ENCODE measurements around the gene ALDH2. TPM values are rescaled to one million over a fixed set of nuclear protein-coding genes. Genes with fewer than 3 reads are reported as not detected.

ALDH2 gene
- total RNA-seq, 4 donors from 2014 or later, result 102 to 239 (median 162) TPM

DNA sequence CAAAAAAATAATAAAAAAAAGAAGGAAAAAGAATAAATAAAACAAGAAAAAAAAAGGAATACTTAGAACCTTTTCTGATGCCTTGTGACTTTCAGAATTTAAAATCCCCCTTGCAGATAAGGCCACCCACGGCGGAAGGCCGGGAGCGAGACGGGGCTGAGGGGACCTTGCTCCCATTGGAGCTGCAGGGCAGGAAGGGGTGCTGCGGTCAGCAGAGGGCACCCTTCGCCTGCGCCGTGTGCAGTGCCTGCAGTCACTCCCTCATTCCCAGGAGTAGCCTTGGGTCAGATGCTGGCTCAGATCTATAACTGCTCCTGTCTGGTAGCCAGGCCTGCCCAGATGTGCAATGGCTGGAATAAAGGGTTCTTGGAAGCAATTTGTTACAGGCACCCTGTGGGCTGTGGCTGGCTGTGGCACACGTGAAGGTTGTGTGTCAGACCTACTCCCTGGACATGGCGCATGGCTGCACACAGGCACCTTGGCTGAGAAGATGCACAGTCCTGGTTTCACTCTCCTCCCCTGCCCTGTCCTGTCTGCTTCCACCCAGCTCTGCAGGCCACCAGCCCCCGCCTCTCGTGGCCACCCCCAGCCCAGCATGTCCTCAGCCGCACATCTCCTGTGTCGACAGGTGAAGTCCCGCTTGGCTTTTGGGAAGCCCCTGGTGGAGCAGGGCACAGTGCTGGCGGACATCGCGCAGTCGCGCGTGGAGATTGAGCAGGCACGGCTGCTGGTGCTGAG is 13.4 kb upstream of the ALDH2 start:
- peak; percentile 75 for DNase-seq
- peak overlapping the region in 1 of 4 donors; percentile 6 for H3K27ac ChIP-seq
- 20 to 69% methylated on average over 3 to 23 of the region's 23 CpGs for WGBS, 2 donors (ENCODE audit: low coverage in 1 of 2)
- in situ Hi-C loops (cut with MboI; ENCODE audit: low pct_ligation_motif_present in 1 of 4, low pct_unique_long_range_greater_than_20kb in 1 of 4, low sequenced_read_pairs in 3 of 4), result loop anchor here in 3 of 4 donors (10.0 kb wide), 1 partner anchor 51 kb away; no protein-coding TSS in a partner anchor
- no peak overlapping the region for H3K4me3 ChIP-seq
- H3K36me3 ChIP-seq, result no peaks in the 10 kb centered on the region
- H3K4me1 ChIP-seq, result peaks cover 0 to 16% (median 7%) of the 10 kb centered on the region in 4 donors
- intact Hi-C loops (cut with DNase I; ENCODE audit: low total_unique reads), result loop anchor here (5.0 kb wide), 1 partner anchor 59 kb away; no protein-coding TSS in a partner anchor
- no peaks in the 10 kb centered on the region for H3K27me3 ChIP-seq
- H3K9me3 ChIP-seq, result no peaks in the 10 kb centered on the region
- peak in 2 of 3 donors; percentile 25 to 32 for TF ChIP-seq POLR2AphosphoS5 (IDR thresholded peaks at IDR 0.05)
- no peak for TF ChIP-seq EP300 (IDR thresholded peaks at IDR 0.05; ENCODE audit: low read depth)
- no peak for TF ChIP-seq POLR2A (IDR thresholded peaks at IDR 0.05)
- TF ChIP-seq, protein P1, sequence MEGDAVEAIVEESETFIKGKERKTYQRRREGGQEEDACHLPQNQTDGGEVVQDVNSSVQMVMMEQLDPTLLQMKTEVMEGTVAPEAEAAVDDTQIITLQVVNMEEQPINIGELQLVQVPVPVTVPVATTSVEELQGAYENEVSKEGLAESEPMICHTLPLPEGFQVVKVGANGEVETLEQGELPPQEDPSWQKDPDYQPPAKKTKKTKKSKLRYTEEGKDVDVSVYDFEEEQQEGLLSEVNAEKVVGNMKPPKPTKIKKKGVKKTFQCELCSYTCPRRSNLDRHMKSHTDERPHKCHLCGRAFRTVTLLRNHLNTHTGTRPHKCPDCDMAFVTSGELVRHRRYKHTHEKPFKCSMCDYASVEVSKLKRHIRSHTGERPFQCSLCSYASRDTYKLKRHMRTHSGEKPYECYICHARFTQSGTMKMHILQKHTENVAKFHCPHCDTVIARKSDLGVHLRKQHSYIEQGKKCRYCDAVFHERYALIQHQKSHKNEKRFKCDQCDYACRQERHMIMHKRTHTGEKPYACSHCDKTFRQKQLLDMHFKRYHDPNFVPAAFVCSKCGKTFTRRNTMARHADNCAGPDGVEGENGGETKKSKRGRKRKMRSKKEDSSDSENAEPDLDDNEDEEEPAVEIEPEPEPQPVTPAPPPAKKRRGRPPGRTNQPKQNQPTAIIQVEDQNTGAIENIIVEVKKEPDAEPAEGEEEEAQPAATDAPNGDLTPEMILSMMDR (IDR thresholded peaks at IDR 0.05), result peak; percentile 69 to 84 (median 80)

DNA sequence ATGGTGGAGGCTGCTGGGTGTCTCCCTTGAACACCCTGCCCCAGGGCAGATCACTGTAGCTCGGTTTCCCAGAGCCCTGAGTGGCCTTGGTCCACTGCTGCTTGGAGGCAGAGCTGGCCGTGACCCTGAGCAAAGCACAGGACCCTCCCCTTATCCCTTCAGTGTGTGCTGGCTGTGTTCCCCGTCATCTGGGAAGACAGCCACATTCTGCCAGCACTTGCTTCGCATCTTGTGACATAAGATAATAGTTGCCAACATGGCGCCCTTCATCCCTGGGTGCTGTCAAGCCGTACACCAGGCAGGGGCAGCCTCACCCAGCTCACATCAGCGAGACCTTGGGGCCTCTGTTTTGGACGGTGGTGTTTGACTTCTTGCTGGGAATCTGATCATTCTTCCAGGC is 12.1 kb upstream of the ALDH2 start:
- 83 to 95% methylated on average over 5 to 8 of the region's 8 CpGs for WGBS, 2 donors (ENCODE audit: low coverage in 1 of 2)
- no peaks in the 10 kb centered on the region for H3K9me3 ChIP-seq
- H3K36me3 ChIP-seq, result no peaks in the 10 kb centered on the region
- no peak overlapping the region for H3K27ac ChIP-seq
- H3K4me3 ChIP-seq, result no peak overlapping the region
- peaks cover 0 to 16% (median 7%) of the 10 kb centered on the region in 4 donors for H3K4me1 ChIP-seq
- H3K27me3 ChIP-seq, result no peaks in the 10 kb centered on the region
- intact Hi-C loops (cut with DNase I; ENCODE audit: low total_unique reads), result loop anchor here (5.0 kb wide), 1 partner anchor 58 kb away; no protein-coding TSS in a partner anchor
- TF ChIP-seq POLR2A (IDR thresholded peaks at IDR 0.05), result no peak
- TF ChIP-seq POLR2AphosphoS5 (IDR thresholded peaks at IDR 0.05), result no peak
- TF ChIP-seq, protein P1 (IDR thresholded peaks at IDR 0.05), result no peak
- TF ChIP-seq EP300 (IDR thresholded peaks at IDR 0.05; ENCODE audit: low read depth), result no peak
- DNase-seq, result no peak
- in situ Hi-C loops (cut with MboI; ENCODE audit: low pct_ligation_motif_present in 1 of 4, low pct_unique_long_range_greater_than_20kb in 1 of 4, low sequenced_read_pairs in 3 of 4), result loop anchor here in 3 of 4 donors (10.0 kb wide), 1 partner anchor 50 kb away; no protein-coding TSS in a partner anchor

DNA sequence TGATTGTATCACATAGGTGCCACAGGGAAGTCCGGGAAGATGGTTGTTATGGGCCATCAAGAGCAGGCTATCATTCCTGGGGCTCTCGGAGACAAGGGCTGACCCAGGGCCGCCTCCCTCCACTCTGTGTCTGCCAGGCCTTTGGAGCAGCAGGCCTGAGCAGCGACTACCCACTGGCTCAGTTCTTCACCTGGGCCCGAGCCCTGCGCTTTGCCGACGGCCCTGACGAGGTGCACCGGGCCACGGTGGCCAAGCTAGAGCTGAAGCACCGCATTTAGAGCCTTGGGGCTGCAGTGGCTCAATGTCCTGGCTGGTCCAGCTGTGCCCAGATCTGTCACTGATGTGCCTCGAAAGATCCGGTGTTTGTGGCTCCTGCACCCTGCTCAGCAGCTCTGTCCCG is 10.5 kb upstream of the ALDH2 start:
- intact Hi-C loops (cut with DNase I; ENCODE audit: low total_unique reads) (no loop called here), in situ Hi-C loops (cut with MboI; ENCODE audit: low pct_ligation_motif_present in 1 of 4, low pct_unique_long_range_greater_than_20kb in 1 of 4, low sequenced_read_pairs in 3 of 4) (loop anchor here in 3 of 4 donors (10.0 kb wide), 1 partner anchor 49 kb away; no protein-coding TSS in a partner anchor)
- DNase-seq, result no peak
- Histone ChIP-seq H3K27me3 (no peaks in the 10 kb centered on the region), H3K4me1 (peaks cover 0 to 16% (median 7%) of the 10 kb centered on the region in 4 donors), H3K27ac (no peak overlapping the region), H3K36me3 (no peaks in the 10 kb centered on the region), H3K4me3 (no peak overlapping the region), H3K9me3 (no peaks in the 10 kb centered on the region)
- TF ChIP-seq EP300 (IDR thresholded peaks at IDR 0.05; ENCODE audit: low read depth) (no peak), POLR2AphosphoS5 (IDR thresholded peaks at IDR 0.05) (no peak), POLR2A (IDR thresholded peaks at IDR 0.05) (no peak)
- TF ChIP-seq, protein P1 (IDR thresholded peaks at IDR 0.05), result no peak
- 95% methylated on average over 13 of the region's 15 CpGs; no CpG with 5 or more reads in 1 of the 2 donors for WGBS, 2 donors (ENCODE audit: low coverage in 1 of 2)

DNA sequence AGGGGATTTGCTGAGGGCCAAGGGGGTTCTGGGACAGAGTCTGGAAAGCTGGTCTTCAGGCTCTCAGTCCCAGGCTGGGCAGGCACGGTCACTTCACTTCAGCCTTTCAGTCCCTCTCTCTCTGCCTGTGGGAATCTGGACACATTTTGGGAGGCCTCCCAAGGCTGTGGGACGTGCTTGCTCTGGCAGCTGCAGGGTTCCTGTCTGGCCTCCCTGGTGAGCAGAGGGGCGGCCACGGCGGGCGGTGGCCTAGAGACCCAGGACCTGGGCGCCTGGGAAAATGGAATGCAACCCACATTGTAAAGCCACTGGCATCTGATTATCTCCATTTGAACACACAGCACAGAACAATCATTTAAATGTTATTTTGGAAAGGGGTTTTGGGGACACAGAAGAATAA is 10.1 kb upstream of the ALDH2 start:
- H3K36me3 ChIP-seq, result no peaks in the 10 kb centered on the region
- no peak for DNase-seq
- no peak overlapping the region for H3K4me3 ChIP-seq
- intact Hi-C loops (cut with DNase I; ENCODE audit: low total_unique reads) (no loop called here), in situ Hi-C loops (cut with MboI; ENCODE audit: low pct_ligation_motif_present in 1 of 4, low pct_unique_long_range_greater_than_20kb in 1 of 4, low sequenced_read_pairs in 3 of 4) (loop anchor here in 3 of 4 donors (10.0 kb wide), 1 partner anchor 48 kb away; no protein-coding TSS in a partner anchor)
- WGBS, 2 donors (ENCODE audit: low coverage in 1 of 2), result 93% methylated on average over 7 of the region's 7 CpGs; no CpG with 5 or more reads in 1 of the 2 donors
- no peaks in the 10 kb centered on the region for H3K9me3 ChIP-seq
- H3K4me1 ChIP-seq, result peaks cover 0 to 16% (median 7%) of the 10 kb centered on the region in 4 donors
- no peak overlapping the region for H3K27ac ChIP-seq
- H3K27me3 ChIP-seq, result no peaks in the 10 kb centered on the region
- TF ChIP-seq POLR2AphosphoS5 (IDR thresholded peaks at IDR 0.05) (no peak), POLR2A (IDR thresholded peaks at IDR 0.05) (no peak), EP300 (IDR thresholded peaks at IDR 0.05; ENCODE audit: low read depth) (no peak)
- TF ChIP-seq, protein P1 (IDR thresholded peaks at IDR 0.05), result no peak

All from transverse colon (tissue), 4 donors.